Uterus (tissue), 2 donors: Measurements from ENCODE around the gene SLC15A5.

ENCODE experiments used
- POLR2A ChIP-seq, 2 donors: fragments of 450-650 bp; IDR thresholded peaks; one replicate each; pipeline ENCODE4 v1.6.1; 2016; ENCODE audit warnings: antibody characterized with exemption in 2 of 2, mild to moderate bottlenecking in 1 of 2, moderate library complexity in 1 of 2
- TF ChIP-seq, protein P1 (sequence below), 4 experiments: fragments of 200-600 bp in 2 of 4; fragments of 450-650 bp in 2 of 4; sonication (generic) in 2 of 4; IDR thresholded peaks; one replicate each; pipeline ENCODE4 v1.5.1; 2016 to 2019; ENCODE audit warnings: antibody characterized with exemption in 4 of 4, mild to moderate bottlenecking in 2 of 4, moderate library complexity in 1 of 4

- TF ChIP-seq, protein P1, sequence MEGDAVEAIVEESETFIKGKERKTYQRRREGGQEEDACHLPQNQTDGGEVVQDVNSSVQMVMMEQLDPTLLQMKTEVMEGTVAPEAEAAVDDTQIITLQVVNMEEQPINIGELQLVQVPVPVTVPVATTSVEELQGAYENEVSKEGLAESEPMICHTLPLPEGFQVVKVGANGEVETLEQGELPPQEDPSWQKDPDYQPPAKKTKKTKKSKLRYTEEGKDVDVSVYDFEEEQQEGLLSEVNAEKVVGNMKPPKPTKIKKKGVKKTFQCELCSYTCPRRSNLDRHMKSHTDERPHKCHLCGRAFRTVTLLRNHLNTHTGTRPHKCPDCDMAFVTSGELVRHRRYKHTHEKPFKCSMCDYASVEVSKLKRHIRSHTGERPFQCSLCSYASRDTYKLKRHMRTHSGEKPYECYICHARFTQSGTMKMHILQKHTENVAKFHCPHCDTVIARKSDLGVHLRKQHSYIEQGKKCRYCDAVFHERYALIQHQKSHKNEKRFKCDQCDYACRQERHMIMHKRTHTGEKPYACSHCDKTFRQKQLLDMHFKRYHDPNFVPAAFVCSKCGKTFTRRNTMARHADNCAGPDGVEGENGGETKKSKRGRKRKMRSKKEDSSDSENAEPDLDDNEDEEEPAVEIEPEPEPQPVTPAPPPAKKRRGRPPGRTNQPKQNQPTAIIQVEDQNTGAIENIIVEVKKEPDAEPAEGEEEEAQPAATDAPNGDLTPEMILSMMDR (IDR thresholded peaks at IDR 0.05), result no peak
- TF ChIP-seq POLR2A (IDR thresholded peaks at IDR 0.05), result no peak
Measured at GRCh38 chr12:16241346-16241745, 36.1 kb downstream of the SLC15A5 start.
